CD14-positive monocyte (primary cell): ENCODE results near the gene GATAD2A. TPM values are rescaled to one million over a fixed set of nuclear protein-coding genes. Genes with fewer than 3 reads are reported as not detected.

Experiments used
- DNase-seq, 3 donors: peaks; one replicate each; pipeline ENCODE4 v3.0.0-alpha.2; 2011 to 2022
- H2AFZ ChIP-seq: 2 replicates; pipeline ENCODE4 v1.6.0; 2012; ENCODE audit warnings: mild to moderate bottlenecking, low read depth, low read length, inconsistent platforms; ENCODE audit not compliant: insufficient read depth, poor library complexity, severe bottlenecking
- H3K27ac ChIP-seq, 2 donors: 1 replicate in 1 of 2; 2 replicates in 1 of 2; pipeline ENCODE4 v1.5.1; 2012 to 2013; ENCODE audit warnings: low read length in 2 of 2, control low read depth in 1 of 2, inconsistent platforms in 1 of 2, low read depth in 1 of 2, mild to moderate bottlenecking in 1 of 2
- H3K27me3 ChIP-seq, 2 donors: one replicate each; pipeline versions ENCODE4 v1.6.0 to v1.6.1; 2011 to 2013; ENCODE audit warnings: low read length in 2 of 2; ENCODE audit not compliant: control insufficient read depth in 2 of 2, insufficient read depth in 2 of 2
- H3K36me3 ChIP-seq, 2 donors: replicated peaks in 1 of 2; 1 replicate in 1 of 2; 2 replicates in 1 of 2; pipeline versions ENCODE4 v1.5.1 to v1.6.1; 2012 to 2013; ENCODE audit warnings: low read length in 2 of 2, control low read depth in 1 of 2, inconsistent platforms in 1 of 2, mild to moderate bottlenecking in 1 of 2; ENCODE audit not compliant: insufficient read depth in 2 of 2, control insufficient read depth in 1 of 2
- H3K4me1 ChIP-seq, 2 donors: 1 replicate in 1 of 2; 2 replicates in 1 of 2; pipeline versions ENCODE4 v1.5.1 to v1.6.1; 2012 to 2013; ENCODE audit warnings: low read length in 2 of 2, control low read depth in 1 of 2, inconsistent platforms in 1 of 2, mild to moderate bottlenecking in 1 of 2, moderate library complexity in 1 of 2; ENCODE audit not compliant: insufficient read depth in 2 of 2, control insufficient read depth in 1 of 2
- H3K4me2 ChIP-seq: replicated peaks from 2 replicates; pipeline ENCODE3; 2012; ENCODE audit warnings: low read length, moderate library complexity, mild to moderate bottlenecking; ENCODE audit not compliant: poor library complexity, severe bottlenecking; ENCODE audit errors: extremely low read depth
- H3K4me3 ChIP-seq, 3 experiments: fragments of 200-600 bp in 1 of 3; sonication (generic) in 1 of 3; replicated peaks in 1 of 3; 1 replicate in 2 of 3; 2 replicates in 1 of 3; pipeline ENCODE4 v1.5.1; 2011 to 2013; ENCODE audit warnings: low read length in 3 of 3, mild to moderate bottlenecking in 3 of 3, control low read depth in 2 of 3, low read depth in 2 of 3, inconsistent platforms in 1 of 3, moderate library complexity in 1 of 3
- H3K79me2 ChIP-seq: 2 replicates; pipeline ENCODE4 v1.6.0; 2012; ENCODE audit warnings: mild to moderate bottlenecking, control low read depth, inconsistent platforms, low read length, moderate library complexity; ENCODE audit not compliant: insufficient read depth
- H3K9ac ChIP-seq: 2 replicates; pipeline ENCODE4 v1.6.0; 2017; ENCODE audit warnings: low read length, mild to moderate bottlenecking; ENCODE audit not compliant: insufficient read depth, poor library complexity, severe bottlenecking
- H3K9me3 ChIP-seq, 2 donors: replicated peaks in 1 of 2; 1 replicate in 1 of 2; 2 replicates in 1 of 2; pipeline versions ENCODE4 v1.5.1 to v1.6.1; 2012 to 2013; ENCODE audit warnings: low read length in 2 of 2, control low read depth in 1 of 2; ENCODE audit not compliant: control insufficient read depth in 1 of 2, insufficient read depth in 1 of 2
- H4K20me1 ChIP-seq: 2 replicates; pipeline ENCODE4 v1.6.0; 2012; ENCODE audit warnings: mild to moderate bottlenecking, low read length, control low read depth, moderate library complexity; ENCODE audit not compliant: insufficient read depth
- H3K27ac Mint-ChIP-seq, 7 donors: one replicate each; pipeline ENCODE4 v1.8.0; 2020; ENCODE audit warnings: mild to moderate bottlenecking in 7 of 7, mixed read lengths in 7 of 7, moderate library complexity in 6 of 7, inconsistent platforms in 2 of 7
- H3K27me3 Mint-ChIP-seq, 3 donors: one replicate each; pipeline ENCODE4 v1.8.0; 2021 to 2022; ENCODE audit warnings: low read depth in 3 of 3, mild to moderate bottlenecking in 3 of 3, mixed read lengths in 3 of 3, moderate library complexity in 3 of 3, inconsistent platforms in 1 of 3
- H3K36me3 Mint-ChIP-seq, 2 donors: one replicate each; pipeline ENCODE4 v1.8.0; 2020; ENCODE audit warnings: mixed read lengths in 2 of 2, inconsistent platforms in 1 of 2, mild to moderate bottlenecking in 1 of 2
- H3K4me1 Mint-ChIP-seq: one replicate; pipeline ENCODE4 v1.8.0; 2020; ENCODE audit warnings: mild to moderate bottlenecking, mixed read lengths
- H3K4me3 Mint-ChIP-seq, 2 donors: one replicate each; pipeline ENCODE4 v1.8.0; 2020; ENCODE audit warnings: mild to moderate bottlenecking in 2 of 2, mixed read lengths in 2 of 2, moderate library complexity in 1 of 2
- H3K9me3 Mint-ChIP-seq, 7 donors: one replicate each; pipeline ENCODE4 v1.8.0; 2020 to 2022; ENCODE audit warnings: mixed read lengths in 7 of 7, mild to moderate bottlenecking in 6 of 7, moderate library complexity in 6 of 7, inconsistent platforms in 2 of 7
- CTCF ChIP-seq: fragments of 200-600 bp; IDR thresholded peaks from one replicate; pipeline ENCODE4 v1.8.0; 2022; ENCODE audit warnings: antibody characterized with exemption, mild to moderate bottlenecking
- WGBS: methylation state at CpG from one replicate; pipeline ENCODE4 v1.1.5; 2013; ENCODE audit warnings: missing lambda C conversion rate; ENCODE audit not compliant: insufficient coverage; 5-methylcytosine and 5-hydroxymethylcytosine counted together
- intact Hi-C, 2 donors: fragments of 100-400 bp; cut with micrococcal nuclease; formaldehyde crosslinking; loops; one replicate each; pipeline versions ENCODE4 v1.15.0 to v1.15.1; 2023
- polyA plus RNA-seq, 3 donors: library from polyadenylated mRNA; depleted of rRNA in 1 of 3; unstranded in 2 of 3; stranded (reverse) in 1 of 3; fragments of 300-500 nt in 2 of 3; fragments of >200 nt in 1 of 3; fragmentation: Illumina TruSeq in 2 of 3; gene quantifications; 1 replicate in 2 of 3; 2 replicates in 1 of 3; pipeline ENCODE4 v1.2.3, GENCODE V29; 2012 to 2021

GATAD2A gene
- polyA plus RNA-seq, 3 donors: 8.0 to 35.9 (median 8.7) TPM

GRCh38 chr19:19545707-19546106, 140.2 kb downstream of the GATAD2A start:
- no peaks in the 10 kb centered on the region for H3K79me2 ChIP-seq
- H3K27me3 ChIP-seq: peaks cover 0 to 5% of the 10 kb centered on the region in 2 donors
- H3K4me3 Mint-ChIP-seq: no peak overlapping the region
- no peak overlapping the region for H2AFZ ChIP-seq
- H3K9me3 Mint-ChIP-seq: peaks cover under 1 to 17% (median 9%) of the 10 kb centered on the region in 7 donors
- no peaks in the 10 kb centered on the region for H3K36me3 ChIP-seq
- H3K4me3 ChIP-seq: no peak overlapping the region
- TF ChIP-seq CTCF: no peak
- no peak for DNase-seq
- intact Hi-C loops: no loop called here
- H3K36me3 Mint-ChIP-seq: no peaks in the 10 kb centered on the region
- peaks cover 27 to 29% of the 10 kb centered on the region in 2 donors for H3K4me1 ChIP-seq
- H3K27ac ChIP-seq: no peak overlapping the region
- no peak overlapping the region for H3K27ac Mint-ChIP-seq
- H4K20me1 ChIP-seq: no peaks in the 10 kb centered on the region
- peaks cover 26% of the 10 kb centered on the region for H3K4me1 Mint-ChIP-seq
- WGBS: 96% methylated on average over 19 of the region's 23 CpGs
- peaks cover 0 to 14% of the 10 kb centered on the region in 2 donors for H3K9me3 ChIP-seq
- H3K9ac ChIP-seq: no peak overlapping the region
- no peak overlapping the region for H3K4me2 ChIP-seq
- peaks cover 3 to 17% (median 6%) of the 10 kb centered on the region in 3 donors for H3K27me3 Mint-ChIP-seq

DNA sequence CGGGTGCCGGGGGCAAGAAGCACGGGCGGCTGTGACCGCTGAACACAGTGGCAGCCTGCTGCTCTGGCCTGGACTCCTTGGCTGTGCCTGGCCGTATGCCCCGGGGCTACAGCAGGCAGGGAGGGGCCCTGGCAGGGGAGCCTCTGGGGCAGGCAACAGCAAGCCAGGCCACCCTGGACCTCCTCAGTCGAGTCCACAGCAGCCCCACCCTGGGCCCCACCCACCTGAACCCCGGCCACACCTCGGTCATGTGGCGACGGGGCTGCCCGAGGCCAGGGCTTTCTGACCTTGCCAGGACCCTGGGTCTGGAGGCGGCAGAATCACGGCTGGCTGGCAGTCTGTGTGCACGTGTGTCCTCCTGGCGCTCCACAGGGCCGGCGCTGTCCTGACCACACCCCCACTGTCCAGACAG, 141.3 kb downstream of the GATAD2A start:
- H3K36me3 Mint-ChIP-seq: no peaks in the 10 kb centered on the region
- intact Hi-C loops: no loop called here

More for the DNA sequence above, 141.3 kb downstream of the GATAD2A start:
- H3K27me3 Mint-ChIP-seq: peaks cover 2 to 8% (median 3%) of the 10 kb centered on the region in 3 donors
- H3K27me3 ChIP-seq: no peaks in the 10 kb centered on the region
- H3K4me1 Mint-ChIP-seq: peaks cover 20% of the 10 kb centered on the region
- H3K27ac ChIP-seq: no peak overlapping the region
- no peaks in the 10 kb centered on the region for H3K79me2 ChIP-seq
- H4K20me1 ChIP-seq: no peaks in the 10 kb centered on the region
- H3K9me3 Mint-ChIP-seq: peaks cover 5 to 15% (median 11%) of the 10 kb centered on the region in 7 donors
- H2AFZ ChIP-seq: no peak overlapping the region
- no peak overlapping the region for H3K4me3 Mint-ChIP-seq
- H3K9me3 ChIP-seq: peaks cover 0 to 19% of the 10 kb centered on the region in 2 donors
- H3K27ac Mint-ChIP-seq: no peak overlapping the region
- no peak overlapping the region for H3K9ac ChIP-seq
- peaks cover 16 to 18% of the 10 kb centered on the region in 2 donors for H3K4me1 ChIP-seq
- no peak overlapping the region for H3K4me2 ChIP-seq
- H3K36me3 ChIP-seq: no peaks in the 10 kb centered on the region
- no peak for TF ChIP-seq CTCF
- 84% methylated on average over 13 of the region's 19 CpGs for WGBS
- DNase-seq: no peak
- H3K4me3 ChIP-seq: no peak overlapping the region
